Measurements from ENCODE around the gene TMEM207. TPM values are rescaled to one million over a fixed set of nuclear protein-coding genes. Genes with fewer than 3 reads are reported as not detected.

Gene TMEM207
- total RNA-seq, 1 donor from 2014 or later: not detected

- Histone ChIP-seq H3K27ac (ENCODE audit: low read depth, low read length) (no peak overlapping the region), H3K4me1 (ENCODE audit: insufficient read depth, low read length) (peaks cover 22% of the 10 kb centered on the region), H2AFZ (ENCODE audit: low read depth, low read length) (no peak overlapping the region), H3K9ac (ENCODE audit: low read length) (no peak overlapping the region), H3K36me3 (ENCODE audit: insufficient read depth, low read length) (no peaks in the 10 kb centered on the region), H4K20me1 (ENCODE audit: insufficient read depth, low read length) (no peaks in the 10 kb centered on the region), H3K27me3 (ENCODE audit: insufficient read depth, low read length) (no peaks in the 10 kb centered on the region), H3K79me2 (ENCODE audit: insufficient read depth, low read length) (no peaks in the 10 kb centered on the region), H3K4me2 (ENCODE audit: low read length) (no peak overlapping the region), H3K9me3 (ENCODE audit: insufficient read depth, low read depth, low read length) (no peaks in the 10 kb centered on the region), H3K4me3 (ENCODE audit: insufficient read depth, low read depth, low read length) (no peak overlapping the region)
- TF ChIP-seq EZH2 (IDR thresholded peaks at IDR 0.05; ENCODE audit: insufficient read depth, low read length): no peak
- TF ChIP-seq, protein P1, sequence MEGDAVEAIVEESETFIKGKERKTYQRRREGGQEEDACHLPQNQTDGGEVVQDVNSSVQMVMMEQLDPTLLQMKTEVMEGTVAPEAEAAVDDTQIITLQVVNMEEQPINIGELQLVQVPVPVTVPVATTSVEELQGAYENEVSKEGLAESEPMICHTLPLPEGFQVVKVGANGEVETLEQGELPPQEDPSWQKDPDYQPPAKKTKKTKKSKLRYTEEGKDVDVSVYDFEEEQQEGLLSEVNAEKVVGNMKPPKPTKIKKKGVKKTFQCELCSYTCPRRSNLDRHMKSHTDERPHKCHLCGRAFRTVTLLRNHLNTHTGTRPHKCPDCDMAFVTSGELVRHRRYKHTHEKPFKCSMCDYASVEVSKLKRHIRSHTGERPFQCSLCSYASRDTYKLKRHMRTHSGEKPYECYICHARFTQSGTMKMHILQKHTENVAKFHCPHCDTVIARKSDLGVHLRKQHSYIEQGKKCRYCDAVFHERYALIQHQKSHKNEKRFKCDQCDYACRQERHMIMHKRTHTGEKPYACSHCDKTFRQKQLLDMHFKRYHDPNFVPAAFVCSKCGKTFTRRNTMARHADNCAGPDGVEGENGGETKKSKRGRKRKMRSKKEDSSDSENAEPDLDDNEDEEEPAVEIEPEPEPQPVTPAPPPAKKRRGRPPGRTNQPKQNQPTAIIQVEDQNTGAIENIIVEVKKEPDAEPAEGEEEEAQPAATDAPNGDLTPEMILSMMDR (IDR thresholded peaks at IDR 0.05; ENCODE audit: insufficient read depth, low read depth, low read length): no peak
- H3K27me3 Mint-ChIP-seq (ENCODE audit: low read depth, unreplicated experiment): no peaks in the 10 kb centered on the region
- DNase-seq (ENCODE audit: low read depth) (no peak), FAIRE-seq (no peak)
- no peak overlapping the region for H3K27ac Mint-ChIP-seq (ENCODE audit: unreplicated experiment)
- no peaks in the 10 kb centered on the region for H3K9me3 Mint-ChIP-seq (ENCODE audit: unreplicated experiment)
- peaks cover 18% of the 10 kb centered on the region for H3K4me1 Mint-ChIP-seq (ENCODE audit: low read depth, unreplicated experiment)
- H3K4me3 Mint-ChIP-seq (ENCODE audit: unreplicated experiment): no peak overlapping the region
- H3K36me3 Mint-ChIP-seq (ENCODE audit: low read depth, unreplicated experiment): no peaks in the 10 kb centered on the region
Measured at GRCh38 chr3:190380184-190380583, 69.5 kb downstream of the TMEM207 start.

Other genes starting within 250 kb of the TMEM207 start
- 34.1 and 35.6 TPM in 2 replicates for gene CLDN1, start 127.5 kb downstream of the TMEM207 start, total RNA-seq
- gene CLDN16, start 61.7 kb downstream of the TMEM207 start, total RNA-seq: 0.24 and 0.50 TPM in 2 replicates
- gene IL1RAP, start 64.2 kb upstream of the TMEM207 start, total RNA-seq: 19.4 and 27.3 TPM in 2 replicates

All from astrocyte (in vitro differentiated cells and primary cell).